HCEC 1CT (cell line): Measurements from ENCODE around the gene ASIC2.

ENCODE experiments used
- DNase-seq: peaks from one replicate; pipeline ENCODE4 v3.0.0-alpha.2; 2017

Gene ASIC2

GRCh38 chr17:33109336-33110072 lies 183.6 kb downstream of the ASIC2 start:
- DNase-seq = no peak

GRCh38 chr17:33106525-33107165 lies 186.4 kb downstream of the ASIC2 start:
- DNase-seq = no peak

GRCh38 chr17:33105911-33106310 lies 187.2 kb downstream of the ASIC2 start:
- no peak for DNase-seq

- no peak for DNase-seq
Measured at GRCh38 chr17:33099906-33100305, 193.2 kb downstream of the ASIC2 start.

- DNase-seq = no peak
Measured at GRCh38 chr17:33099252-33099651, 193.8 kb downstream of the ASIC2 start.

- no peak for DNase-seq
Measured at GRCh38 chr17:33097411-33097810, 195.7 kb downstream of the ASIC2 start.

GRCh38 chr17:33096161-33096560 lies 196.9 kb downstream of the ASIC2 start:
- DNase-seq = no peak

GRCh38 chr17:33091271-33091670 lies 201.8 kb downstream of the ASIC2 start:
- no peak for DNase-seq

- DNase-seq = no peak
Measured at GRCh38 chr17:33090806-33091205, 202.3 kb downstream of the ASIC2 start.

- no peak for DNase-seq
Measured at GRCh38 chr17:33086878-33087277, 206.2 kb downstream of the ASIC2 start.

GRCh38 chr17:33086041-33086440 lies 207.1 kb downstream of the ASIC2 start:
- no peak for DNase-seq

- DNase-seq = no peak
Measured at GRCh38 chr17:33085256-33085655, 207.8 kb downstream of the ASIC2 start.

- no peak for DNase-seq
Measured at GRCh38 chr17:33084755-33085154, 208.3 kb downstream of the ASIC2 start.

- DNase-seq = no peak
Measured at GRCh38 chr17:33082529-33083173, 210.4 kb downstream of the ASIC2 start.

GRCh38 chr17:33080091-33080490 lies 213.0 kb downstream of the ASIC2 start:
- no peak for DNase-seq

GRCh38 chr17:33079201-33079600 lies 213.9 kb downstream of the ASIC2 start:
- no peak for DNase-seq

- DNase-seq = no peak
Measured at GRCh38 chr17:33076979-33077378, 216.1 kb downstream of the ASIC2 start.

- no peak for DNase-seq
Measured at GRCh38 chr17:33073416-33073815, 219.7 kb downstream of the ASIC2 start.

GRCh38 chr17:33072421-33073161 lies 220.5 kb downstream of the ASIC2 start:
- no peak for DNase-seq

GRCh38 chr17:33071656-33072055 lies 221.4 kb downstream of the ASIC2 start:
- DNase-seq = no peak

- DNase-seq = no peak
Measured at GRCh38 chr17:33057564-33057963, 235.5 kb downstream of the ASIC2 start.

- DNase-seq = no peak
Measured at GRCh38 chr17:33056399-33057146, 236.5 kb downstream of the ASIC2 start.

- no peak for DNase-seq
Measured at GRCh38 chr17:33055746-33056145, 237.3 kb downstream of the ASIC2 start.
